Stimulated activated CD4-positive, alpha-beta T cell treated with anti-CD3 and anti-CD28 coated beads, Interleukin-15, amount 100 ng/mL, for 48 hours (primary cell): Measurements from ENCODE around the gene RSPO4.
A peak's percentile ranks its signal among the peaks of the same experiment; 100 is the strongest.

Source experiments
- DNase-seq, 2 donors: peaks; one replicate each; pipeline ENCODE4 v3.0.0-alpha.2; 2020; ENCODE audit warnings: low read depth in 2 of 2

The RSPO4 gene

GRCh38 chr20:967796-968742 is 34.0 kb downstream of the RSPO4 start:
- no peak for DNase-seq

GRCh38 chr20:965956-966355 is 36.2 kb downstream of the RSPO4 start:
- DNase-seq, result no peak

GRCh38 chr20:963795-964194 is 38.3 kb downstream of the RSPO4 start:
- no peak for DNase-seq

GRCh38 chr20:962683-963082 is 39.4 kb downstream of the RSPO4 start:
- DNase-seq, result no peak

GRCh38 chr20:962223-962622 is 39.9 kb downstream of the RSPO4 start:
- DNase-seq, result no peak

- DNase-seq, result no peak
Observed at GRCh38 chr20:961768-962167, 40.3 kb downstream of the RSPO4 start.

- DNase-seq, result no peak
Observed at GRCh38 chr20:959996-960615, 42.0 kb downstream of the RSPO4 start.

- no peak for DNase-seq
Observed at GRCh38 chr20:958936-959815, 42.9 kb downstream of the RSPO4 start.

GRCh38 chr20:957544-957943 is 44.6 kb downstream of the RSPO4 start:
- DNase-seq, result no peak

- peak; percentile 34 to 64 for DNase-seq
Observed at GRCh38 chr20:956330-956951, 45.7 kb downstream of the RSPO4 start.

GRCh38 chr20:955656-956055 is 46.5 kb downstream of the RSPO4 start:
- no peak for DNase-seq

GRCh38 chr20:955111-955510 is 47.0 kb downstream of the RSPO4 start:
- no peak for DNase-seq

GRCh38 chr20:953742-954141 is 48.4 kb downstream of the RSPO4 start:
- DNase-seq, result no peak

GRCh38 chr20:952196-952795 is 49.8 kb downstream of the RSPO4 start:
- DNase-seq, result no peak

- DNase-seq, result no peak
Observed at GRCh38 chr20:951384-952169, 50.5 kb downstream of the RSPO4 start.

- no peak for DNase-seq
Observed at GRCh38 chr20:949717-950116, 52.4 kb downstream of the RSPO4 start.

- DNase-seq, result no peak
Observed at GRCh38 chr20:946826-947225, 55.3 kb downstream of the RSPO4 start.

GRCh38 chr20:945841-946240 is 56.3 kb downstream of the RSPO4 start:
- no peak for DNase-seq

GRCh38 chr20:944774-945410 is 57.2 kb downstream of the RSPO4 start:
- DNase-seq, result no peak

- no peak for DNase-seq
Observed at GRCh38 chr20:944148-944547, 58.0 kb downstream of the RSPO4 start.
